Keratinocyte (primary cell): ENCODE results near the gene JAM3.

Experiments used
- EZH2 ChIP-seq: IDR thresholded peaks from one replicate; pipeline ENCODE4 v1.6.1; 2012; ENCODE audit warnings: inconsistent platforms, mild to moderate bottlenecking, low read length, moderate library complexity
- TF ChIP-seq, protein P1 (sequence below), 3 experiments: IDR thresholded peaks in 1 of 3; conservative IDR thresholded peaks in 1 of 3; optimal IDR thresholded peaks in 1 of 3; 2 replicates in 2 of 3; 3 replicates in 1 of 3; pipeline versions ENCODE3 to v1.5.1; 2011; ENCODE audit warnings: low read length in 3 of 3, mild to moderate bottlenecking in 3 of 3, moderate library complexity in 2 of 3, control low read depth in 1 of 3, inconsistent platforms in 1 of 3; ENCODE audit not compliant: insufficient read depth in 2 of 3; ENCODE audit errors: extremely low read depth in 1 of 3

DNA sequence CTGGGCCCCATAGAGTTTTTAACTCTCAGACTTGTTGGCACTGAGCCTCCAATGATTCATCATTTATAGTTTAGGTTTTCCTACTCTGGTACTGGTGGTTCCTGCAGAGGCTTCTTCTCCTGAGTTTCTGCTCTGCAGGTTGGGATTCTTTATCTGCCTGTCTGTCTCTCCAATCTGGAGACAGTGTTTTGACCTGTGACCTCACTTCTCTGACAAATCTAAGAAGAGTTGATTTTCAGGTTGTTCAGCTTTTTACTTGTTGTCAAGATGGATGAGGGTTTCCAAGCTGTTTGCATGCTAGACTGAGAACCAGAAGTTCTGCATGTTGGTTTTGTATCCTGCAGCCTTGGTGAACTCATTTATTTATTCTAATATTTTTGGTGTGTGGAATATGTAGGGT lies 63.9 kb downstream of the JAM3 start:
- TF ChIP-seq, protein P1, sequence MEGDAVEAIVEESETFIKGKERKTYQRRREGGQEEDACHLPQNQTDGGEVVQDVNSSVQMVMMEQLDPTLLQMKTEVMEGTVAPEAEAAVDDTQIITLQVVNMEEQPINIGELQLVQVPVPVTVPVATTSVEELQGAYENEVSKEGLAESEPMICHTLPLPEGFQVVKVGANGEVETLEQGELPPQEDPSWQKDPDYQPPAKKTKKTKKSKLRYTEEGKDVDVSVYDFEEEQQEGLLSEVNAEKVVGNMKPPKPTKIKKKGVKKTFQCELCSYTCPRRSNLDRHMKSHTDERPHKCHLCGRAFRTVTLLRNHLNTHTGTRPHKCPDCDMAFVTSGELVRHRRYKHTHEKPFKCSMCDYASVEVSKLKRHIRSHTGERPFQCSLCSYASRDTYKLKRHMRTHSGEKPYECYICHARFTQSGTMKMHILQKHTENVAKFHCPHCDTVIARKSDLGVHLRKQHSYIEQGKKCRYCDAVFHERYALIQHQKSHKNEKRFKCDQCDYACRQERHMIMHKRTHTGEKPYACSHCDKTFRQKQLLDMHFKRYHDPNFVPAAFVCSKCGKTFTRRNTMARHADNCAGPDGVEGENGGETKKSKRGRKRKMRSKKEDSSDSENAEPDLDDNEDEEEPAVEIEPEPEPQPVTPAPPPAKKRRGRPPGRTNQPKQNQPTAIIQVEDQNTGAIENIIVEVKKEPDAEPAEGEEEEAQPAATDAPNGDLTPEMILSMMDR (optimal IDR thresholded peaks at IDR 0.05 in 1 of 3, IDR thresholded peaks at IDR 0.05 in 1 of 3, conservative IDR thresholded peaks at IDR 0.05 in 1 of 3; ENCODE audit: extremely low read depth in 1 of 3, insufficient read depth in 2 of 3, low read length in 3 of 3), result no peak
- no peak for TF ChIP-seq EZH2
